ENCODE results near the gene OBSCN. TPM values are rescaled to one million over a fixed set of nuclear protein-coding genes. Genes with fewer than 3 reads are reported as not detected.

The OBSCN gene
- total RNA-seq, 1 donor from 2014 or later, result 16.9 TPM

DNA sequence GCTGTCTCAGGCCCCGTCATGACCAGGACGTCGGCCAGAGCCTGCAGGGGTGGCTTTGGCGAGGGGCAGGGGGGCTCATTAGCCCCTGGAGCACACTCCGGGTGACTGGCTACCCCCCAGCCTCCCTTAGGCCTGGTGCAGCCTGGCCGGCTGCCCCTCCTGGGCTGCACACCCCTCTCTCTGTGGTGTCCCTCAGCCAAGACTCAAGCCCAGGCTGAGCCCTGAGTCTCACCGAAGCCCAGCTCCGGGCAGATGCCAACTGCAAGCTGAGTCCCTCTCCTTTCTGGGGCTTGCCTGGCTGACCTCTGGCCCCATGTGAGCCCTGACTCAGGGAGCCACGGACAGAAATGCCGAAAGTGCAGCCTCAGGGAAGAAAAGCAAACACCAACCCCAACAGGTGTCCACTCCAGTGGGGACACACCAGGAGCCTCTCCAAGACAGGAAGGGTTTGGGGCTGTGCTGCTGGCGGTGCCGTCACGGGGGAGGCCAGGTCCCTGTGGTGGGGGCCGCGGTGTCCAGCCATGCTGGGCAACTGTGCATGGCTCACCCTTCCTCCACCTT lies 47.6 kb upstream of the OBSCN start:
- Mint-ChIP-seq H3K27me3 (ENCODE audit: unreplicated experiment) (peaks cover 5% of the 10 kb centered on the region), H3K4me3 (ENCODE audit: unreplicated experiment) (no peak overlapping the region), H3K27ac (ENCODE audit: unreplicated experiment) (no peak overlapping the region), H3K9me3 (ENCODE audit: unreplicated experiment) (no peaks in the 10 kb centered on the region), H3K36me3 (ENCODE audit: low read depth, unreplicated experiment) (peaks cover 4% of the 10 kb centered on the region), H3K4me1 (ENCODE audit: unreplicated experiment) (peaks cover 39% of the 10 kb centered on the region)
- TF ChIP-seq, protein P1, sequence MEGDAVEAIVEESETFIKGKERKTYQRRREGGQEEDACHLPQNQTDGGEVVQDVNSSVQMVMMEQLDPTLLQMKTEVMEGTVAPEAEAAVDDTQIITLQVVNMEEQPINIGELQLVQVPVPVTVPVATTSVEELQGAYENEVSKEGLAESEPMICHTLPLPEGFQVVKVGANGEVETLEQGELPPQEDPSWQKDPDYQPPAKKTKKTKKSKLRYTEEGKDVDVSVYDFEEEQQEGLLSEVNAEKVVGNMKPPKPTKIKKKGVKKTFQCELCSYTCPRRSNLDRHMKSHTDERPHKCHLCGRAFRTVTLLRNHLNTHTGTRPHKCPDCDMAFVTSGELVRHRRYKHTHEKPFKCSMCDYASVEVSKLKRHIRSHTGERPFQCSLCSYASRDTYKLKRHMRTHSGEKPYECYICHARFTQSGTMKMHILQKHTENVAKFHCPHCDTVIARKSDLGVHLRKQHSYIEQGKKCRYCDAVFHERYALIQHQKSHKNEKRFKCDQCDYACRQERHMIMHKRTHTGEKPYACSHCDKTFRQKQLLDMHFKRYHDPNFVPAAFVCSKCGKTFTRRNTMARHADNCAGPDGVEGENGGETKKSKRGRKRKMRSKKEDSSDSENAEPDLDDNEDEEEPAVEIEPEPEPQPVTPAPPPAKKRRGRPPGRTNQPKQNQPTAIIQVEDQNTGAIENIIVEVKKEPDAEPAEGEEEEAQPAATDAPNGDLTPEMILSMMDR (IDR thresholded peaks at IDR 0.05; ENCODE audit: unreplicated experiment), result no peak
- DNase-seq (ENCODE audit: low spot score), result no peak

DNA sequence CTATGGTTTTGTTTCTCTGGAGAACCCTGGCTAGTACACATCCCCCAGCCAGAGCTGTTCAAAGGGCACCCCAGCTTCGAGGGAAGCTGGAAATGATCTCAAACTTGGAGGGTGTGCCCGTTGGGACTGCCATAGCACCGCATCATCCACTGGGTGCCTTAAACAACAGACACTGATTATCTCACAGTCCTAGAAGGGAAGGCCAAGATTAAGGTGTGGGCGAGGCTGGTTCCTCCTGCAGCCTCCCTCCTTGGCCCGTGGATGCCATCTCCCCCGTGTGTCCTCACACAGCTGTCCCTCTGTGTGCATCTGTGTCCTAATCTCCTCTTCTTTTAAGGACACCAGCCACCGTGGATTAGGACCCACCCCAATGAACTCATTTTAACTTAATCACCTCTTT lies 46.5 kb upstream of the OBSCN start:
- TF ChIP-seq, protein P1 (IDR thresholded peaks at IDR 0.05; ENCODE audit: unreplicated experiment), result no peak
- Mint-ChIP-seq H3K27me3 (ENCODE audit: unreplicated experiment) (peaks cover 6% of the 10 kb centered on the region), H3K27ac (ENCODE audit: unreplicated experiment) (peak overlapping the region; percentile 86), H3K4me3 (ENCODE audit: unreplicated experiment) (no peak overlapping the region), H3K36me3 (ENCODE audit: low read depth, unreplicated experiment) (peaks cover 4% of the 10 kb centered on the region), H3K4me1 (ENCODE audit: unreplicated experiment) (peaks cover 34% of the 10 kb centered on the region), H3K9me3 (ENCODE audit: unreplicated experiment) (no peaks in the 10 kb centered on the region)
- no peak for DNase-seq (ENCODE audit: low spot score)

DNA sequence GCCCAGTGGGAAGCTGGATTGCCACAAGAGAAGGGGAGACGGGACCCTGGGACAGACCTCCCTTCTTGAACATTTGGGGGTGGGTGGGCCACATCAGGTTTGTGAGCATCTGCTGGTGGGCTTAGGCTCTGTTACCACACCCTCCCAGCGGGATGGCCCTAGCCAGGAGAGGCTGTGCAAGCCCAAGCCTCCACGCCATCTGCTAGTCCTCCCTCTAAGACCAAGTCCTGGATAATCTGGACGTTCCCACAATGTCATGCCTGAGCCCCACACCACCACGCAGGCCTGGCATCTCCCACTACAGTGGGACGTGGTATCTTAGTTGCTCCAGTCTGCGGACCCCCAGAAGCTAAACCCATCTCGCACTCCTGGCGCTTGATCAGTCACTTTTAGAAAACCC lies 46.0 kb upstream of the OBSCN start:
- Mint-ChIP-seq H3K9me3 (ENCODE audit: unreplicated experiment) (no peaks in the 10 kb centered on the region), H3K4me1 (ENCODE audit: unreplicated experiment) (peaks cover 36% of the 10 kb centered on the region), H3K36me3 (ENCODE audit: low read depth, unreplicated experiment) (peaks cover 7% of the 10 kb centered on the region), H3K4me3 (ENCODE audit: unreplicated experiment) (no peak overlapping the region), H3K27ac (ENCODE audit: unreplicated experiment) (peak overlapping the region; percentile 86), H3K27me3 (ENCODE audit: unreplicated experiment) (peaks cover 9% of the 10 kb centered on the region)
- TF ChIP-seq, protein P1 (IDR thresholded peaks at IDR 0.05; ENCODE audit: unreplicated experiment), result no peak
- no peak for DNase-seq (ENCODE audit: low spot score)

DNA sequence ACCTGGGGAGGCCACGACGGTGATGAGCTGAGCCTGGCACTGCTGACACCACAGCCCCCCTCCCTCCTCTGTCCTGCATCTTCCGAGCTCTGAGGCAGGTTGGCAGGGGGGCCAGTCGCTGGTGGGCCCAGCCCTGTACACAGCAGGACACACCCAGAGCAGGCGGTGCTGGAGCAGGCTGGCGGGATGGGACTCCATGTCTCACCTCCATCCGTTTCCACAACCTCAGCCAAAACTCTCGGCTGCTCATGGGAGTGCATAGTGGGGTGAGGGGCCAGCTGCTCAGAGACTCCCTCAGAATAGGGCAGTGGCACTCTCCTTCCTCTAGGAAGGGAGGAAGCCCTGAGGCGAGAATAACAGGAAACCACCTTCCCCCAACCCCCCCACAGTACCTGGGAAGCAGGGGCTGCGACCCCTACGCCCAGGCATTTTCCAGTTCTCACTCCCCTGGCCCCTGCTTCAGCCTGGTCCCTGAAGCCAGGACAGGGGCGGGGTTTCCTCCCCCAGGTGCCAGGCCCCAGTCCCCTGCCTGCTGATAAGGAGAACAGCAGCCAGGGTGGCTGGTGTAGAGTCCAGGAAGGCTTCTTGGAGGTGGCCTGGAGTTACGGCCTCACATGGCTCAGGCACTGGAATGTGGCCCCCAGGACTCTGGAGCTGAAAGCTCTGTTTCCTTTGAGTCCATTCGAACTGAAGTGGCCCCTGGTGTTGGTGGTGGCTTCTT lies 45.4 kb upstream of the OBSCN start:
- H3K4me3 Mint-ChIP-seq (ENCODE audit: unreplicated experiment), result no peak overlapping the region
- DNase-seq (ENCODE audit: low spot score), result no peak
- H3K27me3 Mint-ChIP-seq (ENCODE audit: unreplicated experiment), result peaks cover 10% of the 10 kb centered on the region

More for the DNA sequence above, 45.4 kb upstream of the OBSCN start:
- H3K4me1 Mint-ChIP-seq (ENCODE audit: unreplicated experiment), result peaks cover 34% of the 10 kb centered on the region
- H3K36me3 Mint-ChIP-seq (ENCODE audit: low read depth, unreplicated experiment), result peaks cover 8% of the 10 kb centered on the region
- TF ChIP-seq, protein P1 (IDR thresholded peaks at IDR 0.05; ENCODE audit: unreplicated experiment), result no peak
- peak overlapping the region; percentile 86 for H3K27ac Mint-ChIP-seq (ENCODE audit: unreplicated experiment)
- no peaks in the 10 kb centered on the region for H3K9me3 Mint-ChIP-seq (ENCODE audit: unreplicated experiment)
